Small intestine (tissue), 7 donors: ENCODE measurements around the gene HIVEP2. TPM values are rescaled to one million over a fixed set of nuclear protein-coding genes. Genes with fewer than 3 reads are reported as not detected.

Experiments
- DNase-seq, 2 donors: peaks; one replicate each; pipeline versions ENCODE4 v3.0.0 to v3.0.0-alpha.2; 2013
- FAIRE-seq: peaks from 2 replicates; lab custom pipeline; 2012; peaks lifted over from hg19 to GRCh38; lab: Jason Lieb, UNC
- H3K27ac ChIP-seq, 3 donors: one replicate each; pipeline ENCODE4 v1.5.1; 2013; ENCODE audit warnings: low read length in 2 of 3, mild to moderate bottlenecking in 2 of 3, control low read depth in 1 of 3, inconsistent platforms in 1 of 3, low read depth in 1 of 3, moderate library complexity in 1 of 3
- H3K27me3 ChIP-seq, 3 donors: one replicate each; pipeline ENCODE4 v1.6.1; 2013; ENCODE audit warnings: low read length in 3 of 3, inconsistent platforms in 1 of 3; ENCODE audit not compliant: control insufficient read depth in 3 of 3, insufficient read depth in 3 of 3
- H3K36me3 ChIP-seq, 3 donors: one replicate each; pipeline ENCODE4 v1.6.1; 2013; ENCODE audit warnings: low read length in 3 of 3, inconsistent platforms in 1 of 3, low read depth in 1 of 3, mild to moderate bottlenecking in 1 of 3, moderate library complexity in 1 of 3; ENCODE audit not compliant: control insufficient read depth in 3 of 3, insufficient read depth in 2 of 3
- H3K4me1 ChIP-seq, 3 donors: one replicate each; pipeline ENCODE4 v1.6.1; 2013; ENCODE audit warnings: low read length in 2 of 3, inconsistent platforms in 1 of 3, low read depth in 1 of 3, mild to moderate bottlenecking in 1 of 3, moderate library complexity in 1 of 3; ENCODE audit not compliant: control insufficient read depth in 3 of 3, insufficient read depth in 2 of 3
- H3K4me3 ChIP-seq, 3 donors: one replicate each; pipeline ENCODE4 v1.5.1; 2013; ENCODE audit warnings: low read length in 3 of 3, control low read depth in 1 of 3, inconsistent platforms in 1 of 3, low read depth in 1 of 3, mild to moderate bottlenecking in 1 of 3, moderate library complexity in 1 of 3
- H3K9me3 ChIP-seq, 2 donors: one replicate each; pipeline ENCODE4 v1.6.1; 2013; ENCODE audit warnings: low read depth in 1 of 2, low read length in 1 of 2; ENCODE audit not compliant: control insufficient read depth in 2 of 2, insufficient read depth in 1 of 2
- WGBS, 3 donors: extraction: QIAGEN DNeasy Blood & Tissue Kit; methylation state at CpG; one replicate each; pipeline ENCODE4 v1.1.7; 2013; 5-methylcytosine and 5-hydroxymethylcytosine counted together
- polyA plus RNA-seq, 4 donors: library from polyadenylated mRNA; stranded (reverse) in 3 of 4; unstranded in 1 of 4; fragments of 200-250 nt in 3 of 4; fragments of 120-200 nt in 1 of 4; gene quantifications; one replicate each; pipeline versions ENCODE4 v1.2.1 to v1.2.3, GENCODE V29; 2013
- donor health status: healthy with polysubstance abuse.
- donor health status: control.
- donor health status: control.
- donor health status: Bipolar disorder and iron deficiency.
- donor health status: healthy.

HIVEP2 gene
- polyA plus RNA-seq, 4 donors: 1.9 to 7.1 (median 3.1) TPM

DNA sequence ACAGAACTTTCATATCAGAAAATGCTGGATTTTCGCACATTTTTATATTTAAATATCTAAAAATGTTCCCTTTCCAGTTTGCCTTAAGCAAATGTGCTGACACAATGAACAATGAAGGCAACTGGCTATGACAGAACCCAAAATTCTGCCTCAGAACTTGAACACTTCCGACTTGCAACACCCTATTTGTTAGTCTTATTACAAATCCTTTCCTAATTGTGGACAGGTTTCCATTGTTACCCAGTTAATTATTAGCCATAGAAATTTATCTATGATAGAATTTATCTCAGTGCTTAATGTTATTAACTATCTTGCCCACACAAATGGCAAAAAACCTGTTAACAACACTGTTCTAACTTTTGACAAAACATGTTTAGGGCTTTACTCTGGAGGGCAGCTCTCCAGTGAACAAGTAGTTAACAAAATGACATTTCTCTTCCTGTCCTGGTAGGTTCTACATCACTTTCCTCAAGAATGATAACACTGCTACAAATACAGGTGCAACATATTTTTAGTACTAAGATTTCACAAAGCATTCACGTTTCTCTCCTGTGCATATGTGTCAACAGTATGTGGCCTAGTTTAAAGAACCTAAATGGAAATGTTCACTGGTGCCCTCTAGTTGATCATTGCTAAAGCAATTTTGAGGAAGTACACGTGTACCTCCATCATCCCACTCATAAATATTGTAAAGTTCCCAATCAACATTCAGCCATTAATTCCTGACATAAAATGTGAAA, 58.4 kb downstream of the HIVEP2 start:
- DNase-seq (peak; percentile 58 to 72), FAIRE-seq (no peak)
- Histone ChIP-seq H3K4me1 (peaks cover 7 to 23% (median 17%) of the 10 kb centered on the region in 3 donors), H3K4me3 (no peak overlapping the region), H3K36me3 (no peaks in the 10 kb centered on the region), H3K9me3 (no peaks in the 10 kb centered on the region), H3K27ac (peak overlapping the region; percentile 11 to 58 (median 19)), H3K27me3 (no peaks in the 10 kb centered on the region)
- 16 to 28% (median 24%) methylated on average over 4 of the region's 4 CpGs for WGBS, 3 donors

DNA sequence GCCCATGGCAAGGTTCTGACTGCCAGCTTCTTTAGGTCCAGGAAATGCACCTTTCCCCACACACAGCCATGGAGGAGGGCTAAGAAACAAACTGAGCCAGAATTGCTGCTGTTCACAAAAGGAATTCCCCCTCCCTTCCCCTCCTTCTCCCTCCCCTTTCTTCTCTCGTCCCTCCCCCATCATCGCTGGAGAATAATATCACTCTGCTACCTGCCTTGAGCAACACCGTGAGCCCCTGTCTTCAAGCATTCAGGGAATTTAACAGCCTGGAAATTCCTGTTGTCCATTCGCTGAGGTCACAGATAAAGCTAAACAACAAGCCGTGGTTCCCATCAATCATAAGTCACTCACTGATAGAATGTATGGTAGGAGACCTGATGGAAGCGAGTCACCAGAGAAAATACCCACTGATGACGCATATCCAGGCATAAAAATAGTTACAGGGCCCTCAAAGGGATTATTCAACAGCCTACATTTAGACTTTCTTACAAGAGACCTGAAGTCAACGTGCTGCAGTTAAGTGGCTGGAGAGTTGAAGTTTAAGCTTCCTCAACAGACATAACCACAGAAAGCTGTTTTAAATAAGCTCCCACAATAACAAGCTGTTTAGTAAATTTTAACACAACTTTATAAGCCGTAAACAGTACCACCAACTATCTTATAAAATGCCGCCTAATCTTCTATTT, 59.7 kb downstream of the HIVEP2 start:
- Histone ChIP-seq H3K4me1 (peaks cover 7 to 25% (median 21%) of the 10 kb centered on the region in 3 donors), H3K27me3 (no peaks in the 10 kb centered on the region), H3K27ac (peak overlapping the region; percentile 20 to 81 (median 66)), H3K4me3 (peak overlapping the region in 1 of 3 donors; percentile 35), H3K9me3 (no peaks in the 10 kb centered on the region), H3K36me3 (no peaks in the 10 kb centered on the region)
- WGBS, 3 donors: 17 to 18% (median 17%) methylated on average over 10 of the region's 10 CpGs
- peak; percentile 52 to 87 for DNase-seq
- FAIRE-seq: no peak

GRCh38 chr6:142884214-142885035, 60.6 kb downstream of the HIVEP2 start:
- peak overlapping the region in 1 of 3 donors; percentile 35 for H3K4me3 ChIP-seq
- H3K4me1 ChIP-seq: peaks cover 7 to 28% (median 21%) of the 10 kb centered on the region in 3 donors
- DNase-seq (peak in 1 of 2 donors; percentile 21), FAIRE-seq (no peak)
- no peaks in the 10 kb centered on the region for H3K36me3 ChIP-seq
- H3K9me3 ChIP-seq: no peaks in the 10 kb centered on the region
- H3K27ac ChIP-seq: peak overlapping the region in 1 of 3 donors; percentile 66
- WGBS, 3 donors: 45 to 55% (median 52%) methylated on average over 8 of the region's 8 CpGs
- no peaks in the 10 kb centered on the region for H3K27me3 ChIP-seq

- 76 to 90% (median 77%) methylated on average over 3 of the region's 3 CpGs for WGBS, 3 donors
- Histone ChIP-seq H3K4me1 (peaks cover 7 to 28% (median 21%) of the 10 kb centered on the region in 3 donors), H3K27me3 (no peaks in the 10 kb centered on the region), H3K9me3 (no peaks in the 10 kb centered on the region), H3K36me3 (no peaks in the 10 kb centered on the region), H3K27ac (no peak overlapping the region), H3K4me3 (no peak overlapping the region)
- DNase-seq (no peak), FAIRE-seq (no peak)
These were observed 62.0 kb downstream of the HIVEP2 start for GRCh38 chr6:142883011-142883410.

- no peaks in the 10 kb centered on the region for H3K36me3 ChIP-seq
- H3K4me1 ChIP-seq: peaks cover 7 to 23% (median 20%) of the 10 kb centered on the region in 3 donors
- no peak for FAIRE-seq
- WGBS, 3 donors: 53 to 74% (median 57%) methylated on average over 3 of the region's 3 CpGs
- DNase-seq: peak; percentile 68 to 73
- H3K27me3 ChIP-seq: no peaks in the 10 kb centered on the region
- no peaks in the 10 kb centered on the region for H3K9me3 ChIP-seq
- H3K27ac ChIP-seq: peak overlapping the region in 1 of 3 donors; percentile 63
- H3K4me3 ChIP-seq: no peak overlapping the region
These were observed 63.2 kb downstream of the HIVEP2 start for GRCh38 chr6:142881761-142882160.

DNA sequence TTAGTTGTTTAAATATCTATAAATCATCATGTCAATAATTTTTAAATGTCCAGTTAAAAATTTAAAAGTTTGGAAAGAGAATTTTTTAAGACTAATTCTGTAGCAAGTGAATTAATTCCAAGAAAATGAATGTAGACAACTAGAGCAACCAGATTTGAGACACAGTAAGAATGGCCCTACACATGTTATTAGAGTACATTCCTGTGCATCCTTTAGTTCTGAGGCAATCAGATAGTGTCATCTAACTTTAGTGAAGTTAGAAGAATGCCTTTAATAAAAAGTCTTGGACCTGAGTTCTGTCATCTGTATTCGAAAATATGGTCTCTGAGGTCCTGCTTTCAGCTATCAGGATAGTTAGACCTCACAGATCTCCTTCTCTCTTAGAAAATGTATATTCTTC, 63.7 kb downstream of the HIVEP2 start:
- WGBS, 3 donors: 97 to 100% (median 100%) methylated on average over 1 of the region's 1 CpG
- FAIRE-seq: no peak

GRCh38 chr6:142880201-142880600, 64.8 kb downstream of the HIVEP2 start:
- no peak overlapping the region for H3K4me3 ChIP-seq
- no peak for DNase-seq
- no peaks in the 10 kb centered on the region for H3K36me3 ChIP-seq
- no peaks in the 10 kb centered on the region for H3K27me3 ChIP-seq
- WGBS, 3 donors: 90 to 97% (median 95%) methylated on average over 2 of the region's 2 CpGs
- FAIRE-seq: no peak
- no peaks in the 10 kb centered on the region for H3K9me3 ChIP-seq
- peaks cover 4 to 17% (median 14%) of the 10 kb centered on the region in 3 donors for H3K4me1 ChIP-seq
- H3K27ac ChIP-seq: no peak overlapping the region

More for the DNA sequence above, 63.7 kb downstream of the HIVEP2 start:
- H3K27me3 ChIP-seq: no peaks in the 10 kb centered on the region
- H3K4me1 ChIP-seq: peaks cover 5 to 18% (median 15%) of the 10 kb centered on the region in 3 donors
- no peaks in the 10 kb centered on the region for H3K36me3 ChIP-seq
- peak overlapping the region in 1 of 3 donors; percentile 63 for H3K27ac ChIP-seq
- no peaks in the 10 kb centered on the region for H3K9me3 ChIP-seq
- H3K4me3 ChIP-seq: no peak overlapping the region
- no peak for DNase-seq

DNA sequence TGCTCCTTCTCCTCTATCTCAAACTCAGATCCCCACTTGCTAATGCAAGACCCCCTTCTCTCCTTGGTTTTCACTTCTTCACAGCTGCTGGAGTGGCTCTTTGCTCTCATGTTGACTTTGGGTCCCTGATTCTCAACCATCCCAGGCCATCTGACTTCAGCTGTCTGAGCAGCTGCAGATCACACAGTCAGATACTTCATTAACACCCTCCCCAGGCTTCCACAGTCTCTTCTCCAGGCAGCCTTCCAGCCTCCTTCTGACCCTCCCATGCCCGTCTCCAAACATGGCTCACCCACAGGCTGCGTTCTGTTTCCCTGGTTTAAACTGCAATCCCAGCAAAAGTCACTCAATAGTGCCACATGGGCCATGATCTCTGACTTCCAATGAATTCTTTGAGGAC, 65.4 kb downstream of the HIVEP2 start:
- Histone ChIP-seq H3K9me3 (no peaks in the 10 kb centered on the region), H3K27me3 (no peaks in the 10 kb centered on the region), H3K27ac (no peak overlapping the region), H3K4me3 (no peak overlapping the region), H3K36me3 (no peaks in the 10 kb centered on the region), H3K4me1 (peaks cover 3 to 16% (median 13%) of the 10 kb centered on the region in 3 donors)
- 93 to 98% (median 98%) methylated on average over 2 of the region's 2 CpGs for WGBS, 3 donors
- FAIRE-seq: no peak
- no peak for DNase-seq
